ENCODE measurements around the gene PTPN5.

- TF ChIP-seq YY1 (IDR thresholded peaks at IDR 0.05; ENCODE audit: insufficient read depth, insufficient read length), result no peak
- no peak for TF ChIP-seq ZNF274 (IDR thresholded peaks at IDR 0.05; ENCODE audit: low read depth, low read length)
- no peak for TF ChIP-seq SUZ12 (IDR thresholded peaks at IDR 0.05; ENCODE audit: extremely low read depth, insufficient read depth, insufficient read length)
Measured at GRCh38 chr11:18733202-18733601, 58.4 kb downstream of the PTPN5 start.

Data from NT2/D1 (cell line).